Measurements from ENCODE around the gene EDA.

EDA gene

DNA sequence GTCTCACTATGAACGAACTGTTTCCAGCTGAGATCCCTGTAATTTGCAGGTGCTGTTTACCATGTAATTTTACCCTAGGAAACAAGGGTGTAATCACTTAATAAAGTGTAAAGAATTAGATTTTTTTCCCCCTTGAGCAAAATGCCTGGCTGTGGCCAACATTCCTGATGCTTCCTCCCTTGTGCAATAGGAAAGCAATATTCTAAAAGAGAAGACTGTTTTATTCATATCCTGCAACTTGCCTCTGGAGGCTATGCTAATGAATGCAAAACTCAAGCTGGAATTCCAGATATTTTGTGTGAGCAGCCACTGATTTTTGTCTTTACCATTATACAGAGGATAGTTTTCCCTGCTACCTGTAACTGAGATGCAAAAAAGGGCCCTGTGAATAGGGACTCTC, 335.8 kb downstream of the EDA start:
- H3K4me3 ChIP-seq (replicated peaks; ENCODE audit: low read depth, low read length): no peak overlapping the region
- no peak for DNase-seq (ENCODE audit: extremely low read depth, low read depth)
- TF ChIP-seq, protein P1, sequence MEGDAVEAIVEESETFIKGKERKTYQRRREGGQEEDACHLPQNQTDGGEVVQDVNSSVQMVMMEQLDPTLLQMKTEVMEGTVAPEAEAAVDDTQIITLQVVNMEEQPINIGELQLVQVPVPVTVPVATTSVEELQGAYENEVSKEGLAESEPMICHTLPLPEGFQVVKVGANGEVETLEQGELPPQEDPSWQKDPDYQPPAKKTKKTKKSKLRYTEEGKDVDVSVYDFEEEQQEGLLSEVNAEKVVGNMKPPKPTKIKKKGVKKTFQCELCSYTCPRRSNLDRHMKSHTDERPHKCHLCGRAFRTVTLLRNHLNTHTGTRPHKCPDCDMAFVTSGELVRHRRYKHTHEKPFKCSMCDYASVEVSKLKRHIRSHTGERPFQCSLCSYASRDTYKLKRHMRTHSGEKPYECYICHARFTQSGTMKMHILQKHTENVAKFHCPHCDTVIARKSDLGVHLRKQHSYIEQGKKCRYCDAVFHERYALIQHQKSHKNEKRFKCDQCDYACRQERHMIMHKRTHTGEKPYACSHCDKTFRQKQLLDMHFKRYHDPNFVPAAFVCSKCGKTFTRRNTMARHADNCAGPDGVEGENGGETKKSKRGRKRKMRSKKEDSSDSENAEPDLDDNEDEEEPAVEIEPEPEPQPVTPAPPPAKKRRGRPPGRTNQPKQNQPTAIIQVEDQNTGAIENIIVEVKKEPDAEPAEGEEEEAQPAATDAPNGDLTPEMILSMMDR (IDR thresholded peaks at IDR 0.05; ENCODE audit: low read depth, low read length, missing control alignments): no peak

DNA sequence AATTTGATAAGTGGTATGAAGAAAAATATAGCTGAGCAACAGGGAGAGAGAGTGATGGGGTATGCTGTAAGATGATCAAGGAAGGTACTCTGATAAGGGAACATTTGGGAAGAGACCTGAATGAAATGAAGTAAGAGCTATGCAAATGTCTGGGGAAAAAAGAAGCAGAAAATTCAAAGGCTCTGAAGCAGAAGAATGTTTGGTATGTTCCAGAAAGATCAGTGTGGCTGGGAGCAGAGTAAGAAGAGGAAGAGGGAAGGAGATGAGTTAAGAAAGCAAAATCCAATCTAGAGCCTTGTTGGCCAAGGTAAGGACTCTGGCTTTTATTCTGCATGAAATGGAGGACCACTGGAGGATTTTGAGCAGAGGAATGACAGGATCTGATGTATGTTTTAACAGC, 343.8 kb downstream of the EDA start:
- H3K4me3 ChIP-seq (replicated peaks; ENCODE audit: low read depth, low read length): no peak overlapping the region
- TF ChIP-seq, protein P1 (IDR thresholded peaks at IDR 0.05; ENCODE audit: low read depth, low read length, missing control alignments): no peak
- no peak for DNase-seq (ENCODE audit: extremely low read depth, low read depth)

DNA sequence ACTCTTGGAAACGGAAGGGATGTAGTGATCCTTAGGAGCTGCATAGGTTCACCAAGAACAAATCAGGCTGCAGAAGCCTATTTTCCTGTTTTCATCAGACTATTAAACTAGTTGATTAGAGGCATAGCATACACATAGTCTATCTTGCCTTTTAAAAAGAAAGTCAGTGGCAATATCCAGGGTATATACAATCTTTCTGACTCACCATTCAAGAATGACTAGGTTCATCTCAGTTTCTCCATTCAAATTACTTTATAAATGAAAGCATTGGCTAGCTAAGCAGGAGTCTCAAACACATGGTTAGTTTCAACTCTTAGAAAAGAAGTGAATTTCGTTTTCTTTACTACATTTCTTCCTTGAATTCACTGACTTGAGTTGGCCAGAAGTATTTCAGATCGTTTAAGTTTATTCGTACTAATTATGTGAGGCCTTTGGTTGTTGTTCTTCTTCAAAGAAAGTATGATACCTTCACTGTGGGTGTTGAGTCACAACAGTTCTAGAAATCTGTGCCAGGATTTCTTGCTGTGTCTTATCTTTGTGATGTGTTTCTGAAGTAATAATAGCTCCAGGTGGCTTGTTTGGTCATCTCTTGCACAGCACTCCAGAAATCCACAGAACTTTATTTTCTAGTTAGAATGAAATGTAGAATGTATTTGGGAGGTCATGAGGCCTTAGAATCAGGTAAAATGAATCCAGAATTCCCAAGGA, 345.6 kb downstream of the EDA start:
- DNase-seq (ENCODE audit: extremely low read depth, low read depth): no peak
- no peak overlapping the region for H3K4me3 ChIP-seq (replicated peaks; ENCODE audit: low read depth, low read length)
- TF ChIP-seq, protein P1 (IDR thresholded peaks at IDR 0.05; ENCODE audit: low read depth, low read length, missing control alignments): no peak

DNA sequence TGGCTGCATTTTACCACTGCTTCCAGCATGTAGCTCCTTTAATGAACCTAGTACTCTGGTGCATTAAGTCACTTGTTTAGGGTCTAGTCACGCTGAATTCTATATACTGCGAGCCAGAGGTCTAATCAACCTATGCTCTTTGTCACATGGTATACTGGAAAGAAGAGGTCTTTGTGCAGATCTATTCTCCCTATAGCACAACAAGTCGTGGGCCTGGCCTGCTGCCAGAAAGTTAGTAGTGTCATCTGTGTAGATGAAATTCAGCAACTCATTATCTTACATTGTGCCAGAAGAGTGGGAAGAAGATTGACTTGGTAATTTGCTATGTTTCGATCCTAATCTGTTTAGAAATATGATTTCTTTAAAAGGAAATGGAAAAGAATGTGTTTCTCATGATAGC, 353.0 kb downstream of the EDA start:
- H3K4me3 ChIP-seq (replicated peaks; ENCODE audit: low read depth, low read length): no peak overlapping the region
- no peak for DNase-seq (ENCODE audit: extremely low read depth, low read depth)
- TF ChIP-seq, protein P1 (IDR thresholded peaks at IDR 0.05; ENCODE audit: low read depth, low read length, missing control alignments): no peak

DNA sequence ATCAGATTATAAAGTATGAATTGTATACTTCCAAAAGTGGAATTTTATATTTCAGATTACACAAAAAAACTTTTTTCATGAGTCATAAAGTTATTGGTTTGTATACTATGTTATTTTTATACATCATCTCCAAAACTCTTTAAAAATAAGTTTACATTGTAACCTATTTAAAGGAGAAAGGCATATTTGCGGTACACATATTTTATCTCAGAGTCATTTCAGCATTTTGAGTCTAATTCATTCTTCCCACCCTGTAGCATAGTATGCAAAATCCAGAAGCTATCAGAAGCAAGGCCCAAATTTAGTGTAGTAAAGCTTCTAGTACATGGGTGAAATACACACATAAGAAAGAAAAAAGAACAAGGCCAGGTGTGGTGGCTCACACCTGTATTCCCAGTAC, 353.5 kb downstream of the EDA start:
- TF ChIP-seq, protein P1 (IDR thresholded peaks at IDR 0.05; ENCODE audit: low read depth, low read length, missing control alignments): no peak
- H3K4me3 ChIP-seq (replicated peaks; ENCODE audit: low read depth, low read length): no peak overlapping the region
- DNase-seq (ENCODE audit: extremely low read depth, low read depth): no peak

DNA sequence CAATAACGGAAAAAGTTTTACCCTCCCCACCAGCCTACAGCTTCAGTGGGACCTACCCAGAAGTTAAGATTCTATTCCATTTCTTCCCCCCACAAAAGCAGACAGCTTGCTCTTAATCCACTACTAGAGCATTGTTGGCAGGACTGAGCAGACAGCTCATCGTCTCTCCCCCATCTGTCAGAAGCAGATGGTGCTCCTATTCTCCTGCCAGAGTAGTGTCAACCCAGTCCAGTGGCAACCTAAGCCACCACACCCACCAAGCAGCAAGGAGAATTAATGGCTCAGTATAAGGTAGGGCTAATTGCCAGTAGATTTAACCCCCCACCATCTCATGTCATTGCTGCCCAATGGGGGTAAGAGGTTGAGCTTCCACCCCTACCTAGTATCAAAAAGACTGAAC, 371.8 kb downstream of the EDA start:
- DNase-seq (ENCODE audit: extremely low read depth, low read depth): no peak
- no peak overlapping the region for H3K4me3 ChIP-seq (replicated peaks; ENCODE audit: low read depth, low read length)
- TF ChIP-seq, protein P1 (IDR thresholded peaks at IDR 0.05; ENCODE audit: low read depth, low read length, missing control alignments): no peak

DNA sequence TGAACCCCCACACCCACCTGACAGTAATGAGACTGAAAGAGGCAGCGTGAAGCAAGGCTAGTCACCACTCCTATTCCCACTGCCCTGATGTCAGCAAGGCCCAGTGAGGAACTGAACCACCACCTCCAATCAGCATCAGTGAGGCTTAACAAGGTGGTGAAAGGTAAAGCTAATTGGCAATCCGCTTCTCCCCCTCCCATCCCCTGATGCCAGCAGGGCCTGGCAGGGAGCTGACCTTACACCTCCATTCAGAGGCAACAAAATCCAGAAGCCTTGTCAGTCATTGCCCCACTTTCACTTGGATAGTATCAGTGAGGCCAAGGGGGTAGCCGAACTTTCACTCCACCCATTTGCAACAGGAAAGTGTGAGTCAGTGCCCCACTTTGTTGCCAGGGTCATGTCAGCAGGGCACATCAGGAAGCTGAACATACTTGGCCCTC, 373.1 kb downstream of the EDA start:
- no peak for DNase-seq (ENCODE audit: extremely low read depth, low read depth)
- TF ChIP-seq, protein P1 (IDR thresholded peaks at IDR 0.05; ENCODE audit: low read depth, low read length, missing control alignments): no peak
- H3K4me3 ChIP-seq (replicated peaks; ENCODE audit: low read depth, low read length): no peak overlapping the region

Measured in HFF-Myc (cell line).